Fibroblast of upper back skin (primary cell): ENCODE measurements around the gene OR2F1.
"Not testable (repeated sequence)": the region's sequence is repeated elsewhere in the genome, so short reads cannot be mapped to it uniquely, and the experiment has no call there.

Source experiments
- DNase-seq: peaks from one replicate; pipeline ENCODE4 v3.0.0-alpha.2; 2013

OR2F1 gene

GRCh38 chr7:143958781-143959180 lies 4.1 kb downstream of the OR2F1 start:
- DNase-seq, result no peak

- DNase-seq, result no peak
Measured at GRCh38 chr7:143960813-143961610, 6.4 kb downstream of the OR2F1 start.

- DNase-seq, result no peak
Measured at GRCh38 chr7:143965280-143965679, 10.6 kb downstream of the OR2F1 start.

GRCh38 chr7:143967398-143967797 lies 12.8 kb downstream of the OR2F1 start:
- no peak for DNase-seq

GRCh38 chr7:143973870-143974416 lies 19.3 kb downstream of the OR2F1 start:
- no peak for DNase-seq

- DNase-seq, result no peak
Measured at GRCh38 chr7:143974459-143974858, 19.8 kb downstream of the OR2F1 start.

- DNase-seq, result no peak
Measured at GRCh38 chr7:143975617-143976016, 21.0 kb downstream of the OR2F1 start.

GRCh38 chr7:143978585-143978984 lies 23.9 kb downstream of the OR2F1 start:
- DNase-seq, result no peak

- DNase-seq, result peak; percentile 59
Measured at GRCh38 chr7:143979359-143979758, 24.7 kb downstream of the OR2F1 start.

- DNase-seq, result no peak
Measured at GRCh38 chr7:143979998-143980397, 25.4 kb downstream of the OR2F1 start.

GRCh38 chr7:143980746-143981510 lies 26.3 kb downstream of the OR2F1 start:
- no peak for DNase-seq

GRCh38 chr7:143983960-143984359 lies 29.3 kb downstream of the OR2F1 start:
- DNase-seq, result no peak

- DNase-seq, result no peak
Measured at GRCh38 chr7:143987513-143987912, 32.9 kb downstream of the OR2F1 start.

- peak; percentile 10 for DNase-seq
Measured at GRCh38 chr7:143988976-143989745, 34.5 kb downstream of the OR2F1 start.

- DNase-seq, result no peak
Measured at GRCh38 chr7:143992670-143993069, 38.0 kb downstream of the OR2F1 start.

- no peak for DNase-seq
Measured at GRCh38 chr7:143993924-143994323, 39.3 kb downstream of the OR2F1 start.

- DNase-seq, result no peak
Measured at GRCh38 chr7:144000020-144000419, 45.4 kb downstream of the OR2F1 start, which contains the start of gene OR6B1. OR6B1 (plus strand) TSS chr7:144000320; CDS start chr7:144003997, 3,677 bp downstream.

- no peak for DNase-seq
Measured at GRCh38 chr7:144001543-144001942, 46.9 kb downstream of the OR2F1 start.

GRCh38 chr7:144004703-144005102 lies 50.1 kb downstream of the OR2F1 start:
- no peak for DNase-seq

- no peak for DNase-seq
Measured at GRCh38 chr7:144006029-144006691, 51.5 kb downstream of the OR2F1 start.

GRCh38 chr7:144006692-144007042 lies 52.0 kb downstream of the OR2F1 start:
- no peak for DNase-seq

GRCh38 chr7:144009361-144009760 lies 54.7 kb downstream of the OR2F1 start:
- DNase-seq, result no peak

- DNase-seq, result not testable (repeated sequence)
Measured at GRCh38 chr7:144010061-144010460, 55.4 kb downstream of the OR2F1 start.
